Esophagus squamous epithelium (tissue), 4 donors: ENCODE data around the gene ZNF268.

Experiments used
- CTCF ChIP-seq, 6 experiments: fragments of 450-650 bp in 4 of 6; fragments of 200-600 bp in 2 of 6; sonication (generic) in 2 of 6; IDR thresholded peaks; one replicate each; pipeline ENCODE4 v1.5.1; 2016 to 2019; ENCODE audit warnings: antibody characterized with exemption in 6 of 6, mild to moderate bottlenecking in 4 of 6, moderate library complexity in 4 of 6
- POLR2A ChIP-seq, 4 donors: fragments of 450-650 bp; IDR thresholded peaks; one replicate each; pipeline ENCODE4 v1.6.1; 2017; ENCODE audit warnings: antibody characterized with exemption in 4 of 4, mild to moderate bottlenecking in 4 of 4, moderate library complexity in 3 of 4

- TF ChIP-seq CTCF (IDR thresholded peaks at IDR 0.05) (no peak), POLR2A (IDR thresholded peaks at IDR 0.05) (no peak)
These were observed 8.9 kb downstream of the ZNF268 start for GRCh38 chr12:133190176-133190575.
